Liver (tissue), 9 donors: ENCODE measurements around the gene FAM210A. TPM values are rescaled to one million over a fixed set of nuclear protein-coding genes. Genes with fewer than 3 reads are reported as not detected.

Source experiments
- DNase-seq: peaks from one replicate; pipeline ENCODE4 v3.0.0-alpha.2; 2017; ENCODE audit warnings: low spot score
- H3K27ac ChIP-seq, 2 donors: one replicate each; pipeline ENCODE4 v1.7.0; 2013; ENCODE audit warnings: inconsistent platforms in 2 of 2, low read length in 2 of 2, control low read depth in 1 of 2, low read depth in 1 of 2, mild to moderate bottlenecking in 1 of 2
- H3K27me3 ChIP-seq, 4 donors: one replicate each; pipeline versions ENCODE4 v1.6.1 to v1.7.0; 2013; ENCODE audit warnings: low read length in 3 of 4, inconsistent platforms in 1 of 4, mild to moderate bottlenecking in 1 of 4, moderate library complexity in 1 of 4; ENCODE audit not compliant: control insufficient read depth in 4 of 4, insufficient read depth in 4 of 4
- H3K36me3 ChIP-seq, 4 donors: one replicate each; pipeline versions ENCODE4 v1.6.1 to v1.7.0; 2013; ENCODE audit warnings: low read length in 3 of 4, mild to moderate bottlenecking in 3 of 4, low read depth in 1 of 4, moderate library complexity in 1 of 4; ENCODE audit not compliant: control insufficient read depth in 4 of 4, insufficient read depth in 3 of 4
- H3K4me1 ChIP-seq, 4 donors: one replicate each; pipeline versions ENCODE4 v1.6.1 to v1.7.0; 2013; ENCODE audit warnings: low read length in 3 of 4, mild to moderate bottlenecking in 3 of 4, moderate library complexity in 1 of 4; ENCODE audit not compliant: control insufficient read depth in 4 of 4, insufficient read depth in 4 of 4
- H3K4me3 ChIP-seq, 3 donors: one replicate each; pipeline versions ENCODE4 v1.6.1 to v1.7.0; 2013; ENCODE audit warnings: low read length in 3 of 3, control low read depth in 1 of 3, low read depth in 1 of 3, mild to moderate bottlenecking in 1 of 3
- H3K9ac ChIP-seq, 2 donors: one replicate each; pipeline ENCODE4 v1.7.0; 2013; ENCODE audit warnings: low read length in 2 of 2, mild to moderate bottlenecking in 2 of 2, moderate library complexity in 2 of 2, control low read depth in 1 of 2, low read depth in 1 of 2
- H3K9me3 ChIP-seq, 4 donors: one replicate each; pipeline versions ENCODE4 v1.6.1 to v1.7.0; 2013; ENCODE audit warnings: low read length in 3 of 4; ENCODE audit not compliant: control insufficient read depth in 4 of 4
- EGR1 ChIP-seq, 2 donors: IDR thresholded peaks; 2 replicates each; pipeline ENCODE4 v1.6.1; 2016 to 2018; ENCODE audit warnings: antibody characterized with exemption in 2 of 2, low read depth in 2 of 2
- FOXA1 ChIP-seq: IDR thresholded peaks from 2 replicates; pipeline ENCODE4 v1.6.1; 2016; ENCODE audit warnings: antibody characterized with exemption
- FOXA2 ChIP-seq: IDR thresholded peaks from 2 replicates; pipeline ENCODE4 v1.6.1; 2016; ENCODE audit warnings: antibody characterized with exemption
- GABPA ChIP-seq, 2 donors: IDR thresholded peaks in 1 of 2; conservative IDR thresholded peaks in 1 of 2; 2 replicates each; pipeline ENCODE4 v1.6.1; 2016; ENCODE audit warnings: antibody characterized with exemption in 2 of 2, mild to moderate bottlenecking in 1 of 2, moderate library complexity in 1 of 2
- HNF4A ChIP-seq, 2 donors: conservative IDR thresholded peaks; 2 replicates each; pipeline ENCODE4 v1.6.1; 2016; ENCODE audit warnings: antibody characterized with exemption in 2 of 2, mild to moderate bottlenecking in 2 of 2
- HNF4G ChIP-seq: IDR thresholded peaks from 2 replicates; pipeline ENCODE4 v1.6.1; 2016; ENCODE audit warnings: antibody characterized with exemption
- JUND ChIP-seq, 2 donors: IDR thresholded peaks; 2 replicates each; pipeline ENCODE4 v1.6.1; 2016; ENCODE audit warnings: antibody characterized with exemption in 2 of 2
- NR2F2 ChIP-seq: IDR thresholded peaks from 2 replicates; pipeline ENCODE4 v1.6.1; 2016; ENCODE audit warnings: antibody characterized with exemption
- RAD21 ChIP-seq, 2 donors: IDR thresholded peaks; 2 replicates each; pipeline ENCODE4 v1.6.1; 2016; ENCODE audit warnings: antibody characterized with exemption in 2 of 2, mild to moderate bottlenecking in 2 of 2
- RXRA ChIP-seq, 2 donors: IDR thresholded peaks; 2 replicates each; pipeline ENCODE4 v1.6.1; 2017 to 2018; ENCODE audit warnings: antibody characterized with exemption in 2 of 2, mild to moderate bottlenecking in 1 of 2
- SP1 ChIP-seq: IDR thresholded peaks from 2 replicates; pipeline ENCODE4 v1.6.1; 2018; ENCODE audit warnings: antibody characterized with exemption, mild to moderate bottlenecking
- TAF1 ChIP-seq: conservative IDR thresholded peaks from 2 replicates; pipeline ENCODE4 v1.6.1; 2016; ENCODE audit warnings: antibody characterized with exemption, mild to moderate bottlenecking
- WGBS: extraction: QIAGEN DNeasy Blood & Tissue Kit; methylation state at CpG from one replicate; pipeline ENCODE4 v1.1.7; 2013; 5-methylcytosine and 5-hydroxymethylcytosine counted together
- polyA plus RNA-seq, 2 donors: library from polyadenylated mRNA; stranded (reverse) in 1 of 2; unstranded in 1 of 2; fragments of 200-250 nt in 1 of 2; fragments of >200 nt in 1 of 2; fragmentation: Nextera tagmentation in 1 of 2; extraction: Ambion mirVana in 1 of 2; gene quantifications; one replicate each; pipeline versions ENCODE4 v1.2.1 to v1.2.3, GENCODE V29; 2013 to 2015
- total RNA-seq, 2 donors: library from RNA; depleted of rRNA; stranded (reverse); fragments of >200 nt; gene quantifications; one replicate each; pipeline ENCODE4 v1.2.3, GENCODE V29; 2014
- TF ChIP-seq, protein P1 (sequence below): IDR thresholded peaks from 2 replicates; pipeline ENCODE4 v1.6.1; 2016; ENCODE audit warnings: antibody characterized with exemption
- TF ChIP-seq, protein P2 (sequence below): fragments of 150-350 bp; IDR thresholded peaks from 2 replicates; pipeline ENCODE4 v1.5.1; 2017; ENCODE audit warnings: improper control_type of control experiment, low read depth, low read length; ENCODE audit not compliant: missing input control
- TF ChIP-seq, protein P3 (sequence below): IDR thresholded peaks from 2 replicates; pipeline ENCODE4 v1.6.1; 2016; ENCODE audit warnings: antibody characterized with exemption
- TF ChIP-seq, protein P4 (sequence below): IDR thresholded peaks from 2 replicates; pipeline ENCODE4 v1.6.1; 2016; ENCODE audit warnings: antibody characterized with exemption
- TF ChIP-seq, protein P5 (sequence below): IDR thresholded peaks from 2 replicates; pipeline ENCODE4 v1.6.1; 2016; ENCODE audit warnings: antibody characterized with exemption, mild to moderate bottlenecking
- donor health status: healthy.
- donor health status: healthy.
- donor health status: healthy.
- donor health status: healthy.
- donor health status: healthy.

Gene FAM210A
- total and polyA plus RNA-seq, 4 donors = 10.5 to 18.3 (median 12.5) TPM

DNA sequence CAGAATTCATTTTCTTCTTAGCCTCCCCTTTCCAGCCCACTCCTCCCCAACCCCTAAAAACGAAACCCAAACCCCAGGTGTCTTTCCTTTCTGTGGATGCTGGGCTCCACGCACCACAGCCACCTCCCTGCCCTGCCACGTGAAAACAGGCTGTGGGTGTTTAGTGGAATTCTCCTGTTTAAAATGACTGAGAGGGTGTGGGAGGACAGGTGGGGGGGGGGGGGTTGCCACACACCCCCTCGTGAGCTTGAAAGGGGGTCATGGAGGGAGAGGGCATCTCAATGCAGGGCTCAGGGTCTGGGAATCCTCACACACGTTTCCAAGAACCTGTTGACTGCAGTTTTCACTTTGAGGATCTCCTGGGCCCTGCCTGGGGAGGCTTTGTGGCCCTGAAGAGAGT lies 110.3 kb downstream of the FAM210A start:
- no peaks in the 10 kb centered on the region for H3K9me3 ChIP-seq
- TF ChIP-seq RXRA (IDR thresholded peaks at IDR 0.05) = no peak
- no peak for TF ChIP-seq GABPA (IDR thresholded peaks at IDR 0.05 in 1 of 2, conservative IDR thresholded peaks at IDR 0.05 in 1 of 2)
- no peak for TF ChIP-seq HNF4A (conservative IDR thresholded peaks at IDR 0.05)
- TF ChIP-seq RAD21 (IDR thresholded peaks at IDR 0.05) = no peak
- WGBS = 89% methylated on average over 5 of the region's 5 CpGs
- peaks cover 0 to 2% (median under 1%) of the 10 kb centered on the region in 4 donors for H3K36me3 ChIP-seq
- H3K4me3 ChIP-seq = no peak overlapping the region
- DNase-seq = no peak
- no peak overlapping the region for H3K9ac ChIP-seq
- peaks cover 0 to 2% (median 1%) of the 10 kb centered on the region in 4 donors for H3K4me1 ChIP-seq
- H3K27ac ChIP-seq = no peak overlapping the region
- H3K27me3 ChIP-seq = no peaks in the 10 kb centered on the region

DNA sequence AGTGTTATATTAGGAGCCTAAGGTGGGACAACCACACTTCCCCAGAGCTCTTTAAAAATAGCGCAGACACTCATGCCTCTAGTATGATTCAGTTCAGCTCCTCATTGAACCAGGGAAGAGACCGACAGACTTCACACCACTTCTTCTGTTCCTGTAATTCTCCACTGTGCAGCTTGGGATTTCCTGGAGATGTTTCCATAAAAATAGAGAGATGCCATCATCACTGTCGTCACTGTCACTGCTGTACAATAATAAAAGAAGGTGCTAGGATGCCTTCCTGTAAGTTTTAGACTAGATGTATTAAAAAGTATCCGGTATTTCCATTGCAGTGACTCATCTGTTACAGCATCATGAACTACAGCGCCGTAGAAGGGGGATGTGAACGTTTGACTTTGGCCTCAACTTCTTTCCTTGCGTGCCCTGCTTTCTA lies 110.9 kb downstream of the FAM210A start:
- DNase-seq = no peak
- WGBS = 86% methylated on average over 8 of the region's 8 CpGs
- H3K4me1 ChIP-seq = peaks cover 0 to 3% (median 1%) of the 10 kb centered on the region in 4 donors

More for the DNA sequence above, 110.9 kb downstream of the FAM210A start:
- H3K36me3 ChIP-seq = no peaks in the 10 kb centered on the region
- H3K4me3 ChIP-seq = no peak overlapping the region
- H3K9ac ChIP-seq = no peak overlapping the region
- TF ChIP-seq FOXA1 = no peak
- no peak for TF ChIP-seq HNF4G
- TF ChIP-seq, protein P1, sequence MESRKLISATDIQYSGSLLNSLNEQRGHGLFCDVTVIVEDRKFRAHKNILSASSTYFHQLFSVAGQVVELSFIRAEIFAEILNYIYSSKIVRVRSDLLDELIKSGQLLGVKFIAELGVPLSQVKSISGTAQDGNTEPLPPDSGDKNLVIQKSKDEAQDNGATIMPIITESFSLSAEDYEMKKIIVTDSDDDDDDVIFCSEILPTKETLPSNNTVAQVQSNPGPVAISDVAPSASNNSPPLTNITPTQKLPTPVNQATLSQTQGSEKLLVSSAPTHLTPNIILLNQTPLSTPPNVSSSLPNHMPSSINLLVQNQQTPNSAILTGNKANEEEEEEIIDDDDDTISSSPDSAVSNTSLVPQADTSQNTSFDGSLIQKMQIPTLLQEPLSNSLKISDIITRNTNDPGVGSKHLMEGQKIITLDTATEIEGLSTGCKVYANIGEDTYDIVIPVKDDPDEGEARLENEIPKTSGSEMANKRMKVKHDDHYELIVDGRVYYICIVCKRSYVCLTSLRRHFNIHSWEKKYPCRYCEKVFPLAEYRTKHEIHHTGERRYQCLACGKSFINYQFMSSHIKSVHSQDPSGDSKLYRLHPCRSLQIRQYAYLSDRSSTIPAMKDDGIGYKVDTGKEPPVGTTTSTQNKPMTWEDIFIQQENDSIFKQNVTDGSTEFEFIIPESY = no peak
- no peak for TF ChIP-seq NR2F2
- no peak for TF ChIP-seq HNF4A (conservative IDR thresholded peaks at IDR 0.05)
- no peak for TF ChIP-seq GABPA (IDR thresholded peaks at IDR 0.05 in 1 of 2, conservative IDR thresholded peaks at IDR 0.05 in 1 of 2)
- TF ChIP-seq, protein P2, sequence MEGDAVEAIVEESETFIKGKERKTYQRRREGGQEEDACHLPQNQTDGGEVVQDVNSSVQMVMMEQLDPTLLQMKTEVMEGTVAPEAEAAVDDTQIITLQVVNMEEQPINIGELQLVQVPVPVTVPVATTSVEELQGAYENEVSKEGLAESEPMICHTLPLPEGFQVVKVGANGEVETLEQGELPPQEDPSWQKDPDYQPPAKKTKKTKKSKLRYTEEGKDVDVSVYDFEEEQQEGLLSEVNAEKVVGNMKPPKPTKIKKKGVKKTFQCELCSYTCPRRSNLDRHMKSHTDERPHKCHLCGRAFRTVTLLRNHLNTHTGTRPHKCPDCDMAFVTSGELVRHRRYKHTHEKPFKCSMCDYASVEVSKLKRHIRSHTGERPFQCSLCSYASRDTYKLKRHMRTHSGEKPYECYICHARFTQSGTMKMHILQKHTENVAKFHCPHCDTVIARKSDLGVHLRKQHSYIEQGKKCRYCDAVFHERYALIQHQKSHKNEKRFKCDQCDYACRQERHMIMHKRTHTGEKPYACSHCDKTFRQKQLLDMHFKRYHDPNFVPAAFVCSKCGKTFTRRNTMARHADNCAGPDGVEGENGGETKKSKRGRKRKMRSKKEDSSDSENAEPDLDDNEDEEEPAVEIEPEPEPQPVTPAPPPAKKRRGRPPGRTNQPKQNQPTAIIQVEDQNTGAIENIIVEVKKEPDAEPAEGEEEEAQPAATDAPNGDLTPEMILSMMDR = no peak
- TF ChIP-seq, protein P3, sequence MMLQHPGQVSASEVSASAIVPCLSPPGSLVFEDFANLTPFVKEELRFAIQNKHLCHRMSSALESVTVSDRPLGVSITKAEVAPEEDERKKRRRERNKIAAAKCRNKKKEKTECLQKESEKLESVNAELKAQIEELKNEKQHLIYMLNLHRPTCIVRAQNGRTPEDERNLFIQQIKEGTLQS = no peak
- TF ChIP-seq, protein P4, sequence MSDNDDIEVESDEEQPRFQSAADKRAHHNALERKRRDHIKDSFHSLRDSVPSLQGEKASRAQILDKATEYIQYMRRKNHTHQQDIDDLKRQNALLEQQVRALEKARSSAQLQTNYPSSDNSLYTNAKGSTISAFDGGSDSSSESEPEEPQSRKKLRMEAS = no peak
- TF ChIP-seq RXRA (IDR thresholded peaks at IDR 0.05) = no peak
- TF ChIP-seq FOXA2 = no peak
- no peak for TF ChIP-seq TAF1
- TF ChIP-seq, protein P5, sequence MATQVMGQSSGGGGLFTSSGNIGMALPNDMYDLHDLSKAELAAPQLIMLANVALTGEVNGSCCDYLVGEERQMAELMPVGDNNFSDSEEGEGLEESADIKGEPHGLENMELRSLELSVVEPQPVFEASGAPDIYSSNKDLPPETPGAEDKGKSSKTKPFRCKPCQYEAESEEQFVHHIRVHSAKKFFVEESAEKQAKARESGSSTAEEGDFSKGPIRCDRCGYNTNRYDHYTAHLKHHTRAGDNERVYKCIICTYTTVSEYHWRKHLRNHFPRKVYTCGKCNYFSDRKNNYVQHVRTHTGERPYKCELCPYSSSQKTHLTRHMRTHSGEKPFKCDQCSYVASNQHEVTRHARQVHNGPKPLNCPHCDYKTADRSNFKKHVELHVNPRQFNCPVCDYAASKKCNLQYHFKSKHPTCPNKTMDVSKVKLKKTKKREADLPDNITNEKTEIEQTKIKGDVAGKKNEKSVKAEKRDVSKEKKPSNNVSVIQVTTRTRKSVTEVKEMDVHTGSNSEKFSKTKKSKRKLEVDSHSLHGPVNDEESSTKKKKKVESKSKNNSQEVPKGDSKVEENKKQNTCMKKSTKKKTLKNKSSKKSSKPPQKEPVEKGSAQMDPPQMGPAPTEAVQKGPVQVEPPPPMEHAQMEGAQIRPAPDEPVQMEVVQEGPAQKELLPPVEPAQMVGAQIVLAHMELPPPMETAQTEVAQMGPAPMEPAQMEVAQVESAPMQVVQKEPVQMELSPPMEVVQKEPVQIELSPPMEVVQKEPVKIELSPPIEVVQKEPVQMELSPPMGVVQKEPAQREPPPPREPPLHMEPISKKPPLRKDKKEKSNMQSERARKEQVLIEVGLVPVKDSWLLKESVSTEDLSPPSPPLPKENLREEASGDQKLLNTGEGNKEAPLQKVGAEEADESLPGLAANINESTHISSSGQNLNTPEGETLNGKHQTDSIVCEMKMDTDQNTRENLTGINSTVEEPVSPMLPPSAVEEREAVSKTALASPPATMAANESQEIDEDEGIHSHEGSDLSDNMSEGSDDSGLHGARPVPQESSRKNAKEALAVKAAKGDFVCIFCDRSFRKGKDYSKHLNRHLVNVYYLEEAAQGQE = no peak
- no peak for TF ChIP-seq SP1
- TF ChIP-seq JUND (IDR thresholded peaks at IDR 0.05) = no peak
- no peak for TF ChIP-seq RAD21 (IDR thresholded peaks at IDR 0.05)
- TF ChIP-seq EGR1 (IDR thresholded peaks at IDR 0.05; ENCODE audit: low read depth in 2 of 2) = no peak
- H3K9me3 ChIP-seq = no peaks in the 10 kb centered on the region
- H3K27ac ChIP-seq = no peak overlapping the region
- no peaks in the 10 kb centered on the region for H3K27me3 ChIP-seq
